Endothelial cell of umbilical vein (primary cell): ENCODE data around the gene BMERB1.
"Not testable (repeated sequence)": the region's sequence is repeated elsewhere in the genome, so short reads cannot be mapped to it uniquely, and the experiment has no call there.

ENCODE experiments used
- POLR2A ChIP-seq: IDR thresholded peaks from 2 replicates; pipeline ENCODE4 v1.6.1; 2012; ENCODE audit warnings: low read depth, mild to moderate bottlenecking, control low read depth, low read length
- TF ChIP-seq, protein P1 (sequence below), 2 donors: IDR thresholded peaks; 1 replicate in 1 of 2; 2 replicates in 1 of 2; pipeline ENCODE4 v1.5.1; 2011; ENCODE audit warnings: low read length in 2 of 2, mild to moderate bottlenecking in 2 of 2, moderate library complexity in 2 of 2, control low read depth in 1 of 2, inconsistent platforms in 1 of 2, low read depth in 1 of 2; ENCODE audit not compliant: insufficient read depth in 1 of 2; ENCODE audit errors: extremely low read depth in 1 of 2
- TF ChIP-seq, protein P2 (sequence below): IDR thresholded peaks from 2 replicates; pipeline ENCODE4 v1.6.1; 2011; ENCODE audit not compliant: insufficient read depth, insufficient read length

DNA sequence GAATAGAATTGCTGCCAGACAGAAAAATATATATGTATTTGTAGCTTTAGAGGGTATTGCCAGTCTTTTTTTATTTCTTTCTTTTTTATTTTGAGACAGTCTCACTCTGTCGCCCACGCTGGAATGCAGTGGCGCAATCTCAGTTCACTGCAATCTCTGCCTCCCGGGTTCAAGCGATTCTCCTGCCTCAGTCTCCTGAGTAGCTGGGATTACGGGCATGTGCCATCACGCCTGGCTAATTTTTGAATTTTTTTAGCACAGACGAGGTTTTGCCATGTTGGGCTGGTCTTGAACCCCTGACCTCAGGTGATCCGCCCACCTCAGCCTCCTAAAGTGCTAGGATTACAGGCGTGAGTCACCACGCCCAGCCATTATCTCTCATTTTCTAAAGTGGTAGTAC, 3.5 kb upstream of the BMERB1 start:
- TF ChIP-seq, protein P1, sequence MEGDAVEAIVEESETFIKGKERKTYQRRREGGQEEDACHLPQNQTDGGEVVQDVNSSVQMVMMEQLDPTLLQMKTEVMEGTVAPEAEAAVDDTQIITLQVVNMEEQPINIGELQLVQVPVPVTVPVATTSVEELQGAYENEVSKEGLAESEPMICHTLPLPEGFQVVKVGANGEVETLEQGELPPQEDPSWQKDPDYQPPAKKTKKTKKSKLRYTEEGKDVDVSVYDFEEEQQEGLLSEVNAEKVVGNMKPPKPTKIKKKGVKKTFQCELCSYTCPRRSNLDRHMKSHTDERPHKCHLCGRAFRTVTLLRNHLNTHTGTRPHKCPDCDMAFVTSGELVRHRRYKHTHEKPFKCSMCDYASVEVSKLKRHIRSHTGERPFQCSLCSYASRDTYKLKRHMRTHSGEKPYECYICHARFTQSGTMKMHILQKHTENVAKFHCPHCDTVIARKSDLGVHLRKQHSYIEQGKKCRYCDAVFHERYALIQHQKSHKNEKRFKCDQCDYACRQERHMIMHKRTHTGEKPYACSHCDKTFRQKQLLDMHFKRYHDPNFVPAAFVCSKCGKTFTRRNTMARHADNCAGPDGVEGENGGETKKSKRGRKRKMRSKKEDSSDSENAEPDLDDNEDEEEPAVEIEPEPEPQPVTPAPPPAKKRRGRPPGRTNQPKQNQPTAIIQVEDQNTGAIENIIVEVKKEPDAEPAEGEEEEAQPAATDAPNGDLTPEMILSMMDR (IDR thresholded peaks at IDR 0.05; ENCODE audit: extremely low read depth in 1 of 2, insufficient read depth in 1 of 2, low read depth in 1 of 2, low read length in 2 of 2) = not testable (repeated sequence)
- TF ChIP-seq, protein P2, sequence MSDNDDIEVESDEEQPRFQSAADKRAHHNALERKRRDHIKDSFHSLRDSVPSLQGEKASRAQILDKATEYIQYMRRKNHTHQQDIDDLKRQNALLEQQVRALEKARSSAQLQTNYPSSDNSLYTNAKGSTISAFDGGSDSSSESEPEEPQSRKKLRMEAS = not testable (repeated sequence)
- TF ChIP-seq POLR2A = not testable (repeated sequence)
